B cell (primary cell): ENCODE results near the gene HDGF. TPM values are rescaled to one million over a fixed set of nuclear protein-coding genes. Genes with fewer than 3 reads are reported as not detected.

Source experiments
- ATAC-seq: fragments of 200-7000 bp; cut with Tn5 transposase; one replicate; pipeline ENCODE4 v1.10.0; 2021; ENCODE audit warnings: low read depth, mild to moderate bottlenecking, moderate number of reproducible peaks, moderate library complexity
- CTCF ChIA-PET: fragments of 350-600 bp; sonication (Branson Sonifier 250); formaldehyde crosslinking; loops from one replicate; lab custom pipeline; 2021; ENCODE audit warnings: antibody characterized with exemption, inconsistent platforms; lab: Charles Lee
- POLR2A ChIA-PET: fragments of 350-600 bp; sonication (Branson Sonifier 250); formaldehyde crosslinking; loops from one replicate; lab custom pipeline; 2021; ENCODE audit warnings: antibody characterized with exemption; lab: Charles Lee
- DNase-seq: peaks from one replicate; pipeline ENCODE4 v3.0.0; 2013
- H2AFZ ChIP-seq: 2 replicates; pipeline ENCODE4 v1.6.1; 2012; ENCODE audit warnings: mild to moderate bottlenecking, low read depth, low read length; ENCODE audit not compliant: insufficient read depth, poor library complexity, severe bottlenecking
- H3K27ac ChIP-seq, 2 donors: 1 replicate in 1 of 2; 2 replicates in 1 of 2; pipeline ENCODE4 v1.5.1; 2012 to 2013; ENCODE audit warnings: low read length in 2 of 2, mild to moderate bottlenecking in 2 of 2, moderate library complexity in 1 of 2
- H3K27me3 ChIP-seq, 4 experiments: fragments of 200-600 bp in 1 of 4; sonication (generic) in 1 of 4; replicated peaks in 1 of 4; 1 replicate in 2 of 4; 2 replicates in 2 of 4; pipeline versions ENCODE4 v1.6.1 to v1.7.0; 2013 to 2016; ENCODE audit warnings: low read length in 3 of 4, mild to moderate bottlenecking in 2 of 4, mixed read lengths in 1 of 4, moderate library complexity in 1 of 4; ENCODE audit not compliant: insufficient read depth in 4 of 4, control insufficient read depth in 3 of 4; ENCODE audit errors: control extremely low read depth in 1 of 4
- H3K36me3 ChIP-seq, 2 experiments: replicated peaks in 1 of 2; 1 replicate in 1 of 2; 2 replicates in 1 of 2; pipeline versions ENCODE4 v1.6.1 to v1.7.1; 2013; ENCODE audit warnings: low read length in 1 of 2; ENCODE audit not compliant: insufficient read depth in 2 of 2, control insufficient read depth in 1 of 2; ENCODE audit errors: control extremely low read depth in 1 of 2, extremely low read depth in 1 of 2
- H3K4me1 ChIP-seq, 2 donors: fragments of 200-600 bp in 1 of 2; sonication (generic) in 1 of 2; 1 replicate in 1 of 2; 2 replicates in 1 of 2; pipeline versions ENCODE4 v1.5.1 to v1.6.1; 2013 to 2017; ENCODE audit warnings: low read length in 2 of 2; ENCODE audit not compliant: control insufficient read depth in 2 of 2, insufficient read depth in 2 of 2
- H3K4me2 ChIP-seq: replicated peaks from 2 replicates; pipeline ENCODE3; 2012; ENCODE audit warnings: mild to moderate bottlenecking, low read depth, low read length; ENCODE audit not compliant: poor library complexity, severe bottlenecking
- H3K4me3 ChIP-seq, 5 experiments: fragments of 200-600 bp in 1 of 5; sonication (generic) in 1 of 5; 1 replicate in 3 of 5; 2 replicates in 2 of 5; pipeline versions ENCODE4 v1.5.1 to v1.7.0; 2011 to 2016; ENCODE audit warnings: low read length in 4 of 5, mild to moderate bottlenecking in 4 of 5, low read depth in 2 of 5, control low read depth in 1 of 5, moderate library complexity in 1 of 5; ENCODE audit not compliant: insufficient read depth in 1 of 5; ENCODE audit errors: control extremely low read depth in 1 of 5, extremely low read depth in 1 of 5
- H3K79me2 ChIP-seq: fragments of 200-600 bp; sonication (generic); one replicate; pipeline ENCODE4 v1.6.0; 2016; ENCODE audit warnings: low read length; ENCODE audit not compliant: control insufficient read depth, insufficient read depth
- H3K9ac ChIP-seq: fragments of 200-600 bp; sonication (generic); 2 replicates; pipeline ENCODE4 v1.6.1; 2017; ENCODE audit warnings: mild to moderate bottlenecking, low read length, moderate library complexity
- H3K9me3 ChIP-seq, 3 donors: one replicate each; pipeline versions ENCODE4 v1.6.1 to v1.7.1; 2013; ENCODE audit warnings: low read length in 2 of 3; ENCODE audit not compliant: control insufficient read depth in 2 of 3, insufficient read depth in 1 of 3; ENCODE audit errors: control extremely low read depth in 1 of 3
- H4K20me1 ChIP-seq: 2 replicates; pipeline ENCODE4 v1.6.0; 2012; ENCODE audit warnings: mild to moderate bottlenecking, low read length; ENCODE audit not compliant: insufficient read depth, control insufficient read depth, poor library complexity, severe bottlenecking
- H3K27ac Mint-ChIP-seq: one replicate; pipeline ENCODE4 v1.8.0; 2021; ENCODE audit warnings: mixed read lengths
- H3K27me3 Mint-ChIP-seq: one replicate; pipeline ENCODE4 v1.8.0; 2021; ENCODE audit warnings: mixed read lengths
- H3K4me1 Mint-ChIP-seq: one replicate; pipeline ENCODE4 v1.8.0; 2021; ENCODE audit warnings: mixed read lengths
- H3K4me3 Mint-ChIP-seq: one replicate; pipeline ENCODE4 v1.8.0; 2021; ENCODE audit warnings: mixed read lengths
- H3K9me3 Mint-ChIP-seq: one replicate; pipeline ENCODE4 v1.8.0; 2022; ENCODE audit warnings: mixed read lengths; ENCODE audit not compliant: insufficient read depth
- EZH2 ChIP-seq: IDR thresholded peaks from 2 replicates; pipeline ENCODE4 v1.6.1; 2012; ENCODE audit warnings: borderline replicate concordance, low read depth, mild to moderate bottlenecking, moderate library complexity, low read length; ENCODE audit not compliant: insufficient read depth, poor library complexity, severe bottlenecking
- WGBS: methylation state at CpG from one replicate; pipeline ENCODE4 v1.1.5; 2013; ENCODE audit warnings: missing lambda C conversion rate; ENCODE audit not compliant: insufficient coverage; 5-methylcytosine and 5-hydroxymethylcytosine counted together
- intact Hi-C: fragments of 100-400 bp; cut with micrococcal nuclease; formaldehyde crosslinking; loops from one replicate; pipeline ENCODE4 v1.10.0; 2022
- polyA plus RNA-seq: library from polyadenylated mRNA; depleted of rRNA; stranded (reverse); fragments of >200 nt; gene quantifications from 2 replicates; pipeline ENCODE4 v1.2.3, GENCODE V29; 2012
- total RNA-seq, 2 donors: library from RNA; stranded (reverse); fragments of 120-200 nt in 1 of 2; gene quantifications; 1 replicate in 1 of 2; 2 replicates in 1 of 2; pipeline versions ENCODE4 v1.2.3 to v1.2.4, GENCODE V29; 2013 to 2022
- TF ChIP-seq, protein P1 (sequence below): fragments of 200-600 bp; IDR thresholded peaks from one replicate; pipeline ENCODE4 v1.8.0; 2022; ENCODE audit warnings: antibody characterized with exemption, mild to moderate bottlenecking

Gene HDGF
- total and polyA plus RNA-seq, 2 donors (not counting 1 experiment from before 2014, with no cell fraction given), result 40.3 to 89.9 TPM

DNA sequence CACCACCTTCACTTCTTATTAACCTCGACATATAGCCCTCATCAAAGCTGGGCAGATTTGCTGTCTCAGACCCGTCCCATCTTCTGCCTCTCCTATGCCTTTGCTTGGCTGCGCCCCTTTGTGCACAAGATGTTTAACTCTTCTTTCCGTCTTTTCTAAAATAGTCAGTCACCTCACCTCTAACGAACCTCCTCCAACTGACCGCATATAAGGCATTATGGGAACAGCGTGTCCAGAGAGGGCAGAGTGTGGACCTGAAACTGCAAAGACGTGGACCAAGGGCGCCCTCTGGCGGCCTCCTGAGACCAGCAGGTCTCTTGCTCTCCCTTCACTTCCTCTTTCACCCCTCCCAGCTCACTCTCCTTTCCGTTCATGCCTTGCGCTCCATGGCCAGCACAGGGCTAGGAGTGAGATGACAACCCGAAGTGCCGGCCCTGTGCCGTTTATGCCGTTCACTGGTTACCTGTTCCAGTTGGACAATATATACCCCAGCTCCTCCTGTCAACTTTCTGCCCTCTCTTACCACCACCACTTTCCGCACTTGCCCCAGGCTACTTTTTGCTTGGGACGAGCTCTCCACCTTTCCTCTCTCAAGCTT is 25.7 kb downstream of the HDGF start:
- ChIA-PET CTCF (interaction anchor here (0.7 to 9.5 kb wide), 45 partner anchors 8 to 340 kb away, joined by 3 to 245 read pairs (median 5); partner anchors contain the start of genes CRABP2, HAPLN2, HDGF and INSRR), POLR2A (interaction anchor here (0.7 to 1.5 kb wide), 3 partner anchors 11 to 42 kb away, joined by 3 to 6 read pairs (median 3); partner anchors contain the start of gene PRCC)
- H3K9ac ChIP-seq, result peak overlapping the region; percentile 97
- H3K4me1 ChIP-seq, result peaks cover 40 to 48% of the 10 kb centered on the region in 2 donors
- intact Hi-C loops, result loop anchor here (1.0 to 5.0 kb wide), 3 partner anchors 36 to 223 kb away; partner anchors contain the start of gene MEF2D
- ATAC-seq, result peak; percentile 31
- WGBS, result 16% methylated on average over 17 of the region's 18 CpGs
- peaks cover 63% of the 10 kb centered on the region for H3K79me2 ChIP-seq
- H3K4me3 ChIP-seq, result peak overlapping the region; percentile 9 to 98 (median 40)
- H4K20me1 ChIP-seq, result peaks cover 67% of the 10 kb centered on the region
- H3K27ac ChIP-seq, result peak overlapping the region in 1 of 2 donors; percentile 20
- peaks cover 0 to 45% of the 10 kb centered on the region in 2 experiments for H3K36me3 ChIP-seq
- no peak overlapping the region for H3K27ac Mint-ChIP-seq
- TF ChIP-seq, protein P1, sequence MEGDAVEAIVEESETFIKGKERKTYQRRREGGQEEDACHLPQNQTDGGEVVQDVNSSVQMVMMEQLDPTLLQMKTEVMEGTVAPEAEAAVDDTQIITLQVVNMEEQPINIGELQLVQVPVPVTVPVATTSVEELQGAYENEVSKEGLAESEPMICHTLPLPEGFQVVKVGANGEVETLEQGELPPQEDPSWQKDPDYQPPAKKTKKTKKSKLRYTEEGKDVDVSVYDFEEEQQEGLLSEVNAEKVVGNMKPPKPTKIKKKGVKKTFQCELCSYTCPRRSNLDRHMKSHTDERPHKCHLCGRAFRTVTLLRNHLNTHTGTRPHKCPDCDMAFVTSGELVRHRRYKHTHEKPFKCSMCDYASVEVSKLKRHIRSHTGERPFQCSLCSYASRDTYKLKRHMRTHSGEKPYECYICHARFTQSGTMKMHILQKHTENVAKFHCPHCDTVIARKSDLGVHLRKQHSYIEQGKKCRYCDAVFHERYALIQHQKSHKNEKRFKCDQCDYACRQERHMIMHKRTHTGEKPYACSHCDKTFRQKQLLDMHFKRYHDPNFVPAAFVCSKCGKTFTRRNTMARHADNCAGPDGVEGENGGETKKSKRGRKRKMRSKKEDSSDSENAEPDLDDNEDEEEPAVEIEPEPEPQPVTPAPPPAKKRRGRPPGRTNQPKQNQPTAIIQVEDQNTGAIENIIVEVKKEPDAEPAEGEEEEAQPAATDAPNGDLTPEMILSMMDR, result peak; percentile 96
- no peak for TF ChIP-seq EZH2
- no peaks in the 10 kb centered on the region for H3K9me3 ChIP-seq
- peak overlapping the region; percentile 81 for H3K4me2 ChIP-seq
- peak; percentile 90 for DNase-seq
- H3K27me3 Mint-ChIP-seq, result no peaks in the 10 kb centered on the region
- H3K9me3 Mint-ChIP-seq, result no peaks in the 10 kb centered on the region
- no peaks in the 10 kb centered on the region for H3K27me3 ChIP-seq
- peaks cover 26% of the 10 kb centered on the region for H3K4me1 Mint-ChIP-seq
- peak overlapping the region; percentile 24 for H2AFZ ChIP-seq
- H3K4me3 Mint-ChIP-seq, result no peak overlapping the region

GRCh38 chr1:156721535-156721934 is 29.9 kb downstream of the HDGF start:
- Histone ChIP-seq H4K20me1 (peaks cover 63% of the 10 kb centered on the region), H3K9me3 (no peaks in the 10 kb centered on the region), H3K36me3 (peaks cover 0 to 49% of the 10 kb centered on the region in 2 experiments), H2AFZ (no peak overlapping the region), H3K27ac (no peak overlapping the region), H3K4me1 (peaks cover 22 to 23% of the 10 kb centered on the region in 2 donors), H3K9ac (no peak overlapping the region), H3K79me2 (peaks cover 46% of the 10 kb centered on the region), H3K4me3 (no peak overlapping the region), H3K27me3 (no peaks in the 10 kb centered on the region), H3K4me2 (no peak overlapping the region)
- no peak overlapping the region for H3K27ac Mint-ChIP-seq
- H3K4me3 Mint-ChIP-seq, result no peak overlapping the region
- peaks cover 13% of the 10 kb centered on the region for H3K4me1 Mint-ChIP-seq
- no peak for ATAC-seq
- intact Hi-C loops, result no loop called here
- DNase-seq, result no peak
- H3K27me3 Mint-ChIP-seq, result no peaks in the 10 kb centered on the region
- ChIA-PET POLR2A (no interaction called here), CTCF (interaction anchor here (0.8 to 9.5 kb wide), 4 partner anchors 15 to 36 kb away, joined by 3 to 245 read pairs (median 5); partner anchors contain the start of gene CRABP2)
- no peaks in the 10 kb centered on the region for H3K9me3 Mint-ChIP-seq
- TF ChIP-seq, protein P1, result no peak
- no peak for TF ChIP-seq EZH2
- 92% methylated on average over 2 of the region's 4 CpGs for WGBS
